GM12874 (cell line): ENCODE results near the gene TTLL8.

Source experiments
- CTCF ChIP-seq: IDR thresholded peaks from 2 replicates; pipeline ENCODE4 v1.5.1; 2011; ENCODE audit warnings: low read depth, mild to moderate bottlenecking, control low read depth, low read length, moderate library complexity; ENCODE audit not compliant: insufficient read depth

The TTLL8 gene

GRCh38 chr22:50016988-50017700 lies 41.0 kb downstream of the TTLL8 start:
- TF ChIP-seq CTCF: no peak

DNA sequence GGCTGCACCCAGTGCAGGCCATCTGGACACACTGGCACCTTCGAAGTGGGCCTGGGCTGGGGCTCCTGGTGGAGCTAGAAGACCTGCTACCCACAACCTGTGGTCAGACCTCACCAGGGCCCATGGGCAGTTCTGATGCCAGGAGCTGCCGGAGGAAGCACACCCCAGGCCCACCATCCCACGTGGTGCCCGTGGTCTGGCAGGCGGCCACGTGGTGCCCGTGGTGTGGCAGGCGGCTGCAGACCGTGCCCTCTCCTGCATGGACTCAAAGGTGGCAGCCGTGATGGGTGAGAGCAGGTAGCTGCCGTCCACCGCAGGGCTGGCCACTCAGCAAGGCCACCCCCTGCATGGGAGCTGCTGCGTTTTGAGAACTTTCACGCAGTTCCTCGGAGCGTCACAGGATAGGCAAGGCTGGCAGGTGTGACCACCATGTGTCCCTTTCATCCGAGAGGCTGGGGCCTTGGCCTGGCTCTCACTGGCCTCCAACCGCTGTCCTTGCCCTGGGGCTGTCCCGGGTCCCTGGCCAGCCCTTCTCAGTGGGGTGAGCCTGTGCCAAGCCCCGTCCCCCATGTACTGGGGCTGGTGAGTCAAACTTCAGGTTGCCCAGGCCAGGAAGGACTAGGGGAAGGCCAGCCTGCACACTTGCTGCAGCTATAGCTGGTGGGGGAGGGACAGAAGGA lies 41.6 kb downstream of the TTLL8 start:
- no peak for TF ChIP-seq CTCF

GRCh38 chr22:50015451-50016307 lies 42.4 kb downstream of the TTLL8 start:
- no peak for TF ChIP-seq CTCF

GRCh38 chr22:50014655-50015401 lies 43.3 kb downstream of the TTLL8 start:
- TF ChIP-seq CTCF: no peak

- TF ChIP-seq CTCF: no peak
Observed at GRCh38 chr22:50014053-50014501, 44.0 kb downstream of the TTLL8 start.

DNA sequence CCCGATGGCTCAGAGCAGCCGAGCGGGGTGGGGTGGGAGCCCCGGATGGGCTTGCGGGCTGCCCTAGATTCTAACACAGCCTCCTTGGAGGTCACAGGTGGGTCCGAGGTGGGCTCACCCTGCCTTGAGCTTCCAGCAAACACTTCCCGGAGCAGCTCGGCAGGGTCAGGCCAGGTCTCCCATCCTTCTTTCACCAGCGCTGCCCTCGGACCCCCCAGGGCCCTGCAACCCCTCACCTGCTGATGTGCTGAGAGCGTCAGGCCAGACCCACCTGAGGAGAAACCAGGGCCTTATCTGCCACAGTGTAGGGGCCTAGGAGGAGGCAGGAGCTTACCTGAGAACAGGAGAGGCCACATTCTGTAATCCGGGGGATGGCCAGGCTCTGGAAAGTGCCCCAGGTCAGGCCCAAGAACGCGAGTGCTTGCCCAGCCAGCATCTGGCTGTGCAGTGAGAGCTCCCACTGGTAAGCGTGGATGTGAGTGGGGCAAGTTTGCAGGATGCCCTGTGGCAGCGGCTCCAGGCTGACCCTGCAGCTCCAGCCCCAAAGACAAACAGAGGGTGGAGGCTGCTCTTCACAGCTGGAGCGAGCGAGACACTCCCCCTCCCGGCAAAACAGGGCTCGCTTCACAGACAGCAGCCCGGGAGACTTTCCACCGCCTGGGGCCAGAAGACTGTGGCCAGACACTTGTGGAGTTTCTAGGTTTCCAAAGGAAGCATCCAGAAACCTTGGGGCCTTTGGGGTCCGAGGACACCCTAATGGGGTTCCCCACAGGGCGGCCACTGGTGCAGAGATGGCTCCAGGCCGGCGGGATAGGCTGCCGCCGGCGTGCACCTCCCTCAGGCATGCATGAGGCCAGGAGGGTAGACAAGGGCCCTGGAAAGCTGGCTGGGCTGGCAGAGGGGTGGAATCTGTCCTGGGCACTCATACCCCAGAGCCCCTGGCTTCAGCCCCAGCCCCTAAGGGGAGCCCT lies 45.6 kb downstream of the TTLL8 start, which contains the start of gene IL17REL:
Gene IL17REL, minus strand, starts transcription at position 555 of the 971 bp plus-strand sequence. Its CDS starts 119 bp downstream, at position 436.
- no peak for TF ChIP-seq CTCF
